H1 (cell line): Measurements from ENCODE around the gene ITPR3. TPM values are rescaled to one million over a fixed set of nuclear protein-coding genes. Genes with fewer than 3 reads are reported as not detected.

Experiments
- CTCF ChIA-PET: fragments of 300-600 bp; sonication (Branson Sonifier 250); formaldehyde crosslinking; loops from one replicate; lab custom pipeline; 2021; ENCODE audit not compliant: partially characterized antibody; lab: Charles Lee
- POLR2A ChIA-PET: fragments of 300-600 bp; sonication (Branson Sonifier 250); formaldehyde crosslinking; loops from one replicate; lab custom pipeline; 2021; ENCODE audit warnings: inconsistent platforms; ENCODE audit not compliant: partially characterized antibody; lab: Charles Lee
- DNase-seq, 2 experiments: peaks; one replicate each; pipeline versions ENCODE4 v3.0.0 to v3.0.0-alpha.2; 2010 to 2022; ENCODE audit warnings: low spot score in 2 of 2, low read depth in 1 of 2, mixed read lengths in 1 of 2
- FAIRE-seq: peaks from 2 replicates; lab custom pipeline; 2011; peaks lifted over from hg19 to GRCh38; lab: Jason Lieb, UNC
- H2AFZ ChIP-seq: 2 replicates; pipeline ENCODE4 v1.8.1; 2012; ENCODE audit warnings: low read length, inconsistent platforms
- H2AK5ac ChIP-seq: 2 replicates; pipeline ENCODE4 v1.6.1; 2013; ENCODE audit warnings: low read depth, low read length
- H2BK120ac ChIP-seq: replicated peaks from 2 replicates; pipeline ENCODE3; 2013; ENCODE audit warnings: low read depth, low read length, inconsistent platforms
- H2BK12ac ChIP-seq: 2 replicates; pipeline ENCODE4 v1.6.1; 2013; ENCODE audit warnings: low read depth, low read length
- H2BK15ac ChIP-seq: 2 replicates; pipeline ENCODE4 v1.6.1; 2013; ENCODE audit warnings: low read length
- H2BK20ac ChIP-seq: 2 replicates; pipeline ENCODE4 v1.6.1; 2013; ENCODE audit warnings: low read length
- H2BK5ac ChIP-seq: 2 replicates; pipeline ENCODE4 v1.6.1; 2013; ENCODE audit warnings: low read depth, low read length
- H3K14ac ChIP-seq: 2 replicates; pipeline ENCODE4 v1.6.1; 2013; ENCODE audit warnings: inconsistent platforms; ENCODE audit not compliant: insufficient read length
- H3K18ac ChIP-seq: 2 replicates; pipeline ENCODE4 v1.6.1; 2013; ENCODE audit warnings: low read length; ENCODE audit errors: extremely low read depth
- H3K23ac ChIP-seq: 2 replicates; pipeline ENCODE4 v1.6.1; 2013; ENCODE audit warnings: inconsistent platforms; ENCODE audit not compliant: insufficient read length
- H3K23me2 ChIP-seq: 2 replicates; pipeline ENCODE4 v1.6.1; 2013; ENCODE audit warnings: low read depth, low read length
- H3K27ac ChIP-seq: 2 replicates; pipeline ENCODE4 v1.6.1; 2011; ENCODE audit warnings: low read depth, low read length, inconsistent platforms
- H3K27me3 ChIP-seq, 4 experiments: replicated peaks in 1 of 4; 1 replicate in 1 of 4; 2 replicates in 3 of 4; pipeline versions ENCODE4 v1.6.1 to v1.8.1; 2011 to 2013; ENCODE audit warnings: low read length in 3 of 4, mild to moderate bottlenecking in 3 of 4, inconsistent platforms in 2 of 4, mixed read lengths in 2 of 4, moderate library complexity in 1 of 4; ENCODE audit not compliant: control insufficient read depth in 3 of 4, insufficient read depth in 3 of 4; ENCODE audit errors: extremely low read depth in 1 of 4
- H3K36me3 ChIP-seq, 4 experiments: 2 replicates each; pipeline versions ENCODE4 v1.6.1 to v1.8.1; 2011 to 2013; ENCODE audit warnings: mild to moderate bottlenecking in 4 of 4, low read length in 3 of 4, moderate library complexity in 2 of 4, control low read depth in 1 of 4, inconsistent platforms in 1 of 4; ENCODE audit not compliant: insufficient read depth in 4 of 4, control insufficient read depth in 2 of 4
- H3K4ac ChIP-seq: replicated peaks from 2 replicates; pipeline ENCODE3; 2013; ENCODE audit warnings: low read length, low read depth, mixed read lengths, inconsistent platforms; ENCODE audit not compliant: insufficient read length
- H3K4me1 ChIP-seq, 4 experiments: replicated peaks in 1 of 4; 1 replicate in 1 of 4; 2 replicates in 3 of 4; pipeline versions ENCODE4 v1.6.1 to v1.8.1; 2011 to 2013; ENCODE audit warnings: low read length in 3 of 4, inconsistent platforms in 2 of 4, mixed read lengths in 1 of 4; ENCODE audit not compliant: insufficient read depth in 4 of 4, control insufficient read depth in 3 of 4
- H3K4me2 ChIP-seq, 2 experiments: 2 replicates each; pipeline versions ENCODE4 v1.6.1 to v1.8.1; 2011 to 2013; ENCODE audit warnings: low read depth in 2 of 2, low read length in 2 of 2, control low read depth in 1 of 2, inconsistent platforms in 1 of 2, mild to moderate bottlenecking in 1 of 2; ENCODE audit not compliant: insufficient read depth in 1 of 2
- H3K4me3 ChIP-seq, 4 experiments: fragments of 200-600, 300-600 bp in 1 of 4; sonication (generic), shearing (Covaris generic), sonication (Bioruptor Twin) in 1 of 4; 2 replicates each; pipeline versions ENCODE4 v1.5.1 to v1.8.1; 2011 to 2016; ENCODE audit warnings: low read length in 4 of 4, low read depth in 3 of 4, control low read depth in 2 of 4, inconsistent platforms in 2 of 4, mild to moderate bottlenecking in 2 of 4, mixed read lengths in 1 of 4, moderate library complexity in 1 of 4; ENCODE audit not compliant: insufficient read depth in 2 of 4; ENCODE audit errors: extremely low read depth in 1 of 4
- H3K56ac ChIP-seq: replicated peaks from 2 replicates; pipeline ENCODE3; 2013; ENCODE audit warnings: low read depth, mild to moderate bottlenecking, mixed read lengths, low read length, inconsistent platforms; ENCODE audit not compliant: insufficient read length
- H3K79me1 ChIP-seq: 2 replicates; pipeline ENCODE4 v1.6.1; 2013; ENCODE audit warnings: low read depth, low read length, control low read depth
- H3K79me2 ChIP-seq, 2 experiments: 2 replicates each; pipeline versions ENCODE4 v1.6.1 to v1.8.1; 2012 to 2013; ENCODE audit warnings: low read length in 2 of 2, mild to moderate bottlenecking in 2 of 2, inconsistent platforms in 1 of 2; ENCODE audit not compliant: insufficient read depth in 2 of 2, control insufficient read depth in 1 of 2
- H3K9ac ChIP-seq, 4 experiments: replicated peaks in 1 of 4; 1 replicate in 1 of 4; 2 replicates in 3 of 4; pipeline versions ENCODE4 v1.6.1 to v1.8.1; 2011 to 2013; ENCODE audit warnings: low read depth in 3 of 4, low read length in 3 of 4, control low read depth in 2 of 4, mild to moderate bottlenecking in 2 of 4, moderate library complexity in 2 of 4, inconsistent platforms in 1 of 4; ENCODE audit errors: extremely low read depth in 1 of 4
- H3K9me3 ChIP-seq, 2 experiments: 2 replicates each; pipeline versions ENCODE4 v1.6.1 to v1.8.1; 2012 to 2013; ENCODE audit warnings: mild to moderate bottlenecking in 2 of 2, moderate library complexity in 2 of 2, control low read depth in 1 of 2, inconsistent platforms in 1 of 2, low read depth in 1 of 2, low read length in 1 of 2, mixed read lengths in 1 of 2; ENCODE audit not compliant: insufficient read depth in 2 of 2
- H4K20me1 ChIP-seq, 2 experiments: replicated peaks in 1 of 2; 2 replicates each; pipeline versions ENCODE3 to v1.8.1; 2011 to 2013; ENCODE audit warnings: inconsistent platforms in 2 of 2, low read length in 2 of 2, mild to moderate bottlenecking in 1 of 2; ENCODE audit not compliant: insufficient read depth in 2 of 2, control insufficient read depth in 1 of 2
- H4K5ac ChIP-seq: 2 replicates; pipeline ENCODE4 v1.6.1; 2013; ENCODE audit warnings: low read length, low read depth, mixed read lengths, inconsistent platforms; ENCODE audit not compliant: insufficient read length
- H4K8ac ChIP-seq: 2 replicates; pipeline ENCODE4 v1.8.0; 2013; ENCODE audit warnings: mild to moderate bottlenecking, moderate library complexity, low read length, inconsistent platforms; ENCODE audit not compliant: insufficient read depth; ENCODE audit errors: extremely low read depth
- H4K91ac ChIP-seq: replicated peaks from 2 replicates; pipeline ENCODE3; 2013; ENCODE audit warnings: low read length, mixed read lengths, inconsistent platforms; ENCODE audit not compliant: insufficient read length
- JUND ChIP-seq: IDR thresholded peaks from 2 replicates; pipeline ENCODE4 v1.6.1; 2011; ENCODE audit warnings: mild to moderate bottlenecking, improper control_type of control experiment, low read length
- POLR2A ChIP-seq, 2 experiments: IDR thresholded peaks; 1 replicate in 1 of 2; 2 replicates in 1 of 2; pipeline ENCODE4 v1.6.1; 2011; ENCODE audit warnings: low read depth in 2 of 2, low read length in 2 of 2, mild to moderate bottlenecking in 2 of 2; ENCODE audit errors: control extremely low read depth in 1 of 2
- SIRT6 ChIP-seq: IDR thresholded peaks from one replicate; pipeline ENCODE4 v1.7.1; 2012; ENCODE audit warnings: low read length, inconsistent platforms
- WGBS, 2 experiments: shearing (Covaris generic) in 1 of 2; methylation state at CpG; one replicate each; pipeline versions ENCODE4 v1.1.6 to v1.1.7; 2013 to 2015; ENCODE audit warnings: low lambda C conversion rate in 2 of 2, mixed read lengths in 2 of 2, inconsistent platforms in 1 of 2, low coverage in 1 of 2, missing lambda C conversion rate in 1 of 2; ENCODE audit not compliant: insufficient replicate concordance in 2 of 2, insufficient coverage in 1 of 2, insufficient read length in 1 of 2; ENCODE audit errors: extremely low coverage in 1 of 2, missing lambda C conversion rate in 1 of 2; 5-methylcytosine and 5-hydroxymethylcytosine counted together
- polyA plus RNA-seq, 7 experiments: library from polyadenylated mRNA; depleted of rRNA in 3 of 7; stranded (reverse) in 5 of 7; unstranded in 2 of 7; fragments of >200 nt in 5 of 7; fragments of 200-250 nt in 2 of 7; gene quantifications; 1 replicate in 5 of 7; 2 replicates in 1 of 7; 4 replicates in 1 of 7; pipeline versions ENCODE4 v1.2.1 to v1.2.3, GENCODE V29; 2011 to 2013; ENCODE audit warnings: missing spikeins in 2 of 7, mixed read lengths in 2 of 7
- total RNA-seq: library from RNA; stranded (reverse); fragmentation: NEBNext Ultra II Directional; extraction: Animal tissue kit (Norgen Biotek cat#: 25700); gene quantifications from 2 replicates; pipeline ENCODE4 v1.2.1, GENCODE V29; 2021
- TF ChIP-seq, protein P1 (sequence below): IDR thresholded peaks from 2 replicates; pipeline ENCODE4 v1.6.1; 2011; ENCODE audit warnings: low read length, improper control_type of control experiment
- TF ChIP-seq, protein P2 (sequence below), 3 experiments: IDR thresholded peaks; 1 replicate in 2 of 3; 2 replicates in 1 of 3; pipeline versions ENCODE4 v1.5.1 to v1.6.1; 2011; ENCODE audit warnings: low read length in 3 of 3, mild to moderate bottlenecking in 3 of 3, inconsistent platforms in 2 of 3, low read depth in 1 of 3, moderate library complexity in 1 of 3; ENCODE audit not compliant: insufficient read depth in 1 of 3; ENCODE audit errors: control extremely low read depth in 1 of 3
- TF ChIP-seq, protein P3 (sequence below): IDR thresholded peaks from 2 replicates; pipeline ENCODE4 v1.6.1; 2012; ENCODE audit warnings: inconsistent platforms

Gene ITPR3
- total and polyA plus RNA-seq, 2 of the 8 experiments (the other 6 are each of a cell fraction or from before 2014, with no cell fraction given) = 29.1 to 45.7 TPM

DNA sequence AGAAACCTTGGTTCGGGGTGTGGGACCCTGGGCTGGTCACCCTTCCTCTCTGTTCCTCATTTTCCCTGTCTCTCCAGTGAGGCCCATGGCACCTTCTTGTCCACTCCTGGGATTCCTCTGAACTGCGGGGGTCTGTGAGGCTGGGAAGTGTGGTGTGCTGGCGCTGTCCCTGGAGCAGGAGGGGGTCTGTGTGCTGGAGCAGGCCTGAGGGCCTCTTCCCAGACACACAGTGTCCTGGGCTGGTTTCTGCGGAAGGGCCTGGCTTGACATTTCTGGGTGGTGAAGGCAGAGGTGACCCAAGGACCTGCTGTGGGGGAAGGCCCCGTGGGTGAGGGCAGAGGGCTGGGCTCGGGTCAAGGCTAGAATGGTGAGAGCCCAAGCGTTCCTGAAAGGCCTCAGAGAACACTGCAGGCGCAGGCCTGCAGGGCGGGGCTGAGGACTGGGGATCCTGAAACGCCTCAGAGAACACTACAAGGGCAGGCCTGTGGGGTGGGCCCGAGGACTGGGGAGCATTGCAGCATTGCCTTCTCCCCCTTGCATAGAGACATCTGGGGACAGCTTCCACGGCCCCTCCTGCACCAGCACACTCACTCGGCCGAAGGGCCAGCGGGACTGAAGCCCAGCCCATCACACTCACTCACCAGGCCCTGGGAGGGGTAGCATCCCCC lies 30.5 kb upstream of the ITPR3 start:
- Histone ChIP-seq H4K8ac (peak overlapping the region; percentile 62), H3K27ac (no peak overlapping the region), H3K4me2 (no peak overlapping the region), H3K23ac (no peak overlapping the region), H2AK5ac (peak overlapping the region; percentile 93; the same call in 1 of the 2 replicates), H2BK15ac (peak overlapping the region; percentile 25; the same call in 1 of the 2 replicates), H3K14ac (no peak overlapping the region), H2BK12ac (peak overlapping the region; percentile 94; the same call in 1 of the 2 replicates), H3K79me1 (no peaks in the 10 kb centered on the region), H3K4me1 (peaks cover 5 to 28% (median 18%) of the 10 kb centered on the region in 4 experiments), H3K18ac (peak overlapping the region; percentile 36; the same call in 1 of the 2 replicates), H3K36me3 (no peaks in the 10 kb centered on the region), H3K27me3 (no peaks in the 10 kb centered on the region), H3K23me2 (no peaks in the 10 kb centered on the region; the same call in 1 of the 2 replicates), H4K5ac (no peak overlapping the region), H3K56ac (peak overlapping the region; percentile 9), H3K4me3 (no peak overlapping the region), H4K91ac (peak overlapping the region; percentile 98), H2BK20ac (peak overlapping the region; percentile 100), H3K4ac (peak overlapping the region; percentile 61), H4K20me1 (no peaks in the 10 kb centered on the region), H2AFZ (0 out of 2 replicates have a peak overlapping the region, but pooled peaks have one; percentile 38), H3K79me2 (no peaks in the 10 kb centered on the region), H3K9ac (no peak overlapping the region), H2BK5ac (peak overlapping the region; percentile 92; the same call in 1 of the 2 replicates), H3K9me3 (no peaks in the 10 kb centered on the region), H2BK120ac (peak overlapping the region; percentile 97)
- 73% methylated on average over 14 of the region's 15 CpGs; no CpG with 5 or more reads in 1 of the 2 experiments for WGBS, 2 experiments
- ChIA-PET POLR2A (interaction anchor here (0.8 to 2.3 kb wide), 6 partner anchors 10 to 120 kb away, joined by 3 to 7 read pairs (median 4); partner anchors contain the start of genes BAK1 and UQCC2), CTCF (interaction anchor here (0.6 to 9.2 kb wide), 36 partner anchors 9 to 228 kb away, joined by 3 to 131 read pairs (median 5); partner anchors contain the start of genes BAK1 and ITPR3)
- DNase-seq (peak in 1 of 2 experiments; percentile 62), FAIRE-seq (no peak)
- TF ChIP-seq, protein P1, sequence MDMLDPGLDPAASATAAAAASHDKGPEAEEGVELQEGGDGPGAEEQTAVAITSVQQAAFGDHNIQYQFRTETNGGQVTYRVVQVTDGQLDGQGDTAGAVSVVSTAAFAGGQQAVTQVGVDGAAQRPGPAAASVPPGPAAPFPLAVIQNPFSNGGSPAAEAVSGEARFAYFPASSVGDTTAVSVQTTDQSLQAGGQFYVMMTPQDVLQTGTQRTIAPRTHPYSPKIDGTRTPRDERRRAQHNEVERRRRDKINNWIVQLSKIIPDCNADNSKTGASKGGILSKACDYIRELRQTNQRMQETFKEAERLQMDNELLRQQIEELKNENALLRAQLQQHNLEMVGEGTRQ = no peak
- TF ChIP-seq, protein P2, sequence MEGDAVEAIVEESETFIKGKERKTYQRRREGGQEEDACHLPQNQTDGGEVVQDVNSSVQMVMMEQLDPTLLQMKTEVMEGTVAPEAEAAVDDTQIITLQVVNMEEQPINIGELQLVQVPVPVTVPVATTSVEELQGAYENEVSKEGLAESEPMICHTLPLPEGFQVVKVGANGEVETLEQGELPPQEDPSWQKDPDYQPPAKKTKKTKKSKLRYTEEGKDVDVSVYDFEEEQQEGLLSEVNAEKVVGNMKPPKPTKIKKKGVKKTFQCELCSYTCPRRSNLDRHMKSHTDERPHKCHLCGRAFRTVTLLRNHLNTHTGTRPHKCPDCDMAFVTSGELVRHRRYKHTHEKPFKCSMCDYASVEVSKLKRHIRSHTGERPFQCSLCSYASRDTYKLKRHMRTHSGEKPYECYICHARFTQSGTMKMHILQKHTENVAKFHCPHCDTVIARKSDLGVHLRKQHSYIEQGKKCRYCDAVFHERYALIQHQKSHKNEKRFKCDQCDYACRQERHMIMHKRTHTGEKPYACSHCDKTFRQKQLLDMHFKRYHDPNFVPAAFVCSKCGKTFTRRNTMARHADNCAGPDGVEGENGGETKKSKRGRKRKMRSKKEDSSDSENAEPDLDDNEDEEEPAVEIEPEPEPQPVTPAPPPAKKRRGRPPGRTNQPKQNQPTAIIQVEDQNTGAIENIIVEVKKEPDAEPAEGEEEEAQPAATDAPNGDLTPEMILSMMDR (IDR thresholded peaks at IDR 0.05; ENCODE audit: control extremely low read depth in 1 of 3, insufficient read depth in 1 of 3, low read depth in 1 of 3, low read length in 3 of 3) = 0 out of 4 replicates have a peak, but pooled peaks of 1 of the 3 experiments have one; percentile 19
- TF ChIP-seq POLR2A (IDR thresholded peaks at IDR 0.05; ENCODE audit: control extremely low read depth in 1 of 2, low read depth in 2 of 2, low read length in 2 of 2) (no peak), JUND (no peak), SIRT6 (no peak)
- TF ChIP-seq, protein P3, sequence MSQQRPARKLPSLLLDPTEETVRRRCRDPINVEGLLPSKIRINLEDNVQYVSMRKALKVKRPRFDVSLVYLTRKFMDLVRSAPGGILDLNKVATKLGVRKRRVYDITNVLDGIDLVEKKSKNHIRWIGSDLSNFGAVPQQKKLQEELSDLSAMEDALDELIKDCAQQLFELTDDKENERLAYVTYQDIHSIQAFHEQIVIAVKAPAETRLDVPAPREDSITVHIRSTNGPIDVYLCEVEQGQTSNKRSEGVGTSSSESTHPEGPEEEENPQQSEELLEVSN = no peak
